Measurements from ENCODE around the gene CCNG2.

CCNG2 gene

DNA sequence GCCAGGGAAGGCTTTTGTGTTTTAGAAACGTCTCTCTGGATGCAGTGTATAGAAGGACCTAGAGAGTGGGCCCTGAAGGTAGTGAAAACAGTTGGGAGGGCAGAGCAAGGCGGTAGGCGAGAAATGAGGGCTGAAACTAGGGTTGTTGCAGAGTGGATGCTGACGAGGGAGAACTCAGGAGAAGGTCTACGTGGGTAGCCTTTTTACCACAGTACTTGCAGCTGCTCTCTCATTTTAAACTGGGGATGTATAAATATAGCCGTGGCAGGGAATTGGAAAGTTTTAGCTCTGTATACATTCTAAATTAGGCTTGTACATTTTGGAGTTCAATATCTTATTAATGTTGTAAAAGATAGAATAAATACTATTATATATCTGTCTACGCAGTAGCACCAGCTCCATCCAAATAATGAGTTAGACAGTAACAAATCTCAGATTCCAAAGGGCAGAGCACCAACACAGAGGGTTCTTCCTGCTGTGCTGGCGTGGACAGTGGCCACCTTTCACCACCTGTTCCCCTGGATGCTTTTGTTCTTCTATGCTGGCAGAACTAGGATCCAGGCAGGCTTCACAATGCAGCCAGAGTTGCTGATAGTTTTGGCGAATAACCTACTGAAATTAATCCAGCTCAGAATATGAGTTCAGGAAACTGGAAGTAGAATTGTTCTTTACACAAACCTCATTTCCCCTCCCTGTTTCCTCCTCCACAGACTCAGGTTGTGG, 31.7 kb downstream of the CCNG2 start:
- TF ChIP-seq, protein P1, sequence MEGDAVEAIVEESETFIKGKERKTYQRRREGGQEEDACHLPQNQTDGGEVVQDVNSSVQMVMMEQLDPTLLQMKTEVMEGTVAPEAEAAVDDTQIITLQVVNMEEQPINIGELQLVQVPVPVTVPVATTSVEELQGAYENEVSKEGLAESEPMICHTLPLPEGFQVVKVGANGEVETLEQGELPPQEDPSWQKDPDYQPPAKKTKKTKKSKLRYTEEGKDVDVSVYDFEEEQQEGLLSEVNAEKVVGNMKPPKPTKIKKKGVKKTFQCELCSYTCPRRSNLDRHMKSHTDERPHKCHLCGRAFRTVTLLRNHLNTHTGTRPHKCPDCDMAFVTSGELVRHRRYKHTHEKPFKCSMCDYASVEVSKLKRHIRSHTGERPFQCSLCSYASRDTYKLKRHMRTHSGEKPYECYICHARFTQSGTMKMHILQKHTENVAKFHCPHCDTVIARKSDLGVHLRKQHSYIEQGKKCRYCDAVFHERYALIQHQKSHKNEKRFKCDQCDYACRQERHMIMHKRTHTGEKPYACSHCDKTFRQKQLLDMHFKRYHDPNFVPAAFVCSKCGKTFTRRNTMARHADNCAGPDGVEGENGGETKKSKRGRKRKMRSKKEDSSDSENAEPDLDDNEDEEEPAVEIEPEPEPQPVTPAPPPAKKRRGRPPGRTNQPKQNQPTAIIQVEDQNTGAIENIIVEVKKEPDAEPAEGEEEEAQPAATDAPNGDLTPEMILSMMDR (IDR thresholded peaks at IDR 0.05; ENCODE audit: low read depth, low read length, missing control alignments) = no peak
- DNase-seq (ENCODE audit: low read depth) = no peak
- in situ Hi-C loops (cut with HindIII; ENCODE audit: low sequenced_read_pairs) = no loop called here
- no peak overlapping the region for H3K4me3 ChIP-seq (ENCODE audit: low read depth, low read length)

DNA sequence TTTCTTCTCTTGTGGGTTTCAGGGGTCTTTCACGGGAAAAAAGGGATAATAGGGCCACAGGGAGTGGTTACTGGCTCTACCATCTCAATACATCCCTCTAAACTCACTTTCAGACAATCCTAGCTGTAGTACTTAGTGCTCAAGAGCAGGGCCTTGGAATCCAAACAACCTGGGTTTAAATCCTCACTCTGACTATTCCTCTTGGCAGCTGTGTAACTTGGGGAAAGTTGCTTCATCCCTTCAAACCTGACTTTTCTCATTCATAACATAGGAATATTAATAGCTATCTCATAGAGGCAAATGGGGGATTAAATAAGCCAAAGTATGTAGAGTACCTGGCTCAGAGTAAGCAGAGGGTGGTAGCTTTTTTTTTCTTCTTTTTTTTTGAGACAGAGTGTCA, 32.4 kb downstream of the CCNG2 start:
- no peak for DNase-seq (ENCODE audit: low read depth)
- TF ChIP-seq, protein P1 (IDR thresholded peaks at IDR 0.05; ENCODE audit: low read depth, low read length, missing control alignments) = no peak
- no peak overlapping the region for H3K4me3 ChIP-seq (ENCODE audit: low read depth, low read length)
- in situ Hi-C loops (cut with HindIII; ENCODE audit: low sequenced_read_pairs) = no loop called here

DNA sequence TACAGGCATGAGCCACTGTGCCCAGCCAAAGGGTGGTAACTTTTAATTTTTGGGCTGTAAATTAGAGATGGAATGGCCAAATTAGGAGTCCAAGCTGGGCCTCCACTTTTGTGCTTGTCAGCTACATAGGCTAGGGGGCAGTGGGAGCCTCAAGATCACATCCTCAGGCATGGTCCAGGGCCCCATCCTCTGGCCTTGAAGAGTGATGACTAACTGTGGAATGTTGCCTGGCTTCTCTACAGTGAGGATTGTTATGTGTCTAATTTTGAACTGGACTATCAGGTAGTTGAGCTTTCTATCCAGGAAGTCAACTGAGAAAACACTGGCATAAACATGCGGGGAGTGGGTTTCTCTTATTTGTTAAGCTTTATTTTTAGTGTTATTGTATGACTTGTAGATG, 33.0 kb downstream of the CCNG2 start:
- H3K4me3 ChIP-seq (ENCODE audit: low read depth, low read length) = no peak overlapping the region
- TF ChIP-seq, protein P1 (IDR thresholded peaks at IDR 0.05; ENCODE audit: low read depth, low read length, missing control alignments) = no peak
- in situ Hi-C loops (cut with HindIII; ENCODE audit: low sequenced_read_pairs) = no loop called here
- DNase-seq (ENCODE audit: low read depth) = no peak

- in situ Hi-C loops (cut with HindIII; ENCODE audit: low sequenced_read_pairs) = no loop called here
- H3K4me3 ChIP-seq (ENCODE audit: low read depth, low read length) = no peak overlapping the region
- TF ChIP-seq, protein P1 (IDR thresholded peaks at IDR 0.05; ENCODE audit: low read depth, low read length, missing control alignments) = no peak
- no peak for DNase-seq (ENCODE audit: low read depth)
These were observed 36.0 kb downstream of the CCNG2 start for GRCh38 chr4:77193046-77193445.

GRCh38 chr4:77193511-77194102, 36.6 kb downstream of the CCNG2 start:
- in situ Hi-C loops (cut with HindIII; ENCODE audit: low sequenced_read_pairs) = no loop called here
- no peak for DNase-seq (ENCODE audit: low read depth)

DNA sequence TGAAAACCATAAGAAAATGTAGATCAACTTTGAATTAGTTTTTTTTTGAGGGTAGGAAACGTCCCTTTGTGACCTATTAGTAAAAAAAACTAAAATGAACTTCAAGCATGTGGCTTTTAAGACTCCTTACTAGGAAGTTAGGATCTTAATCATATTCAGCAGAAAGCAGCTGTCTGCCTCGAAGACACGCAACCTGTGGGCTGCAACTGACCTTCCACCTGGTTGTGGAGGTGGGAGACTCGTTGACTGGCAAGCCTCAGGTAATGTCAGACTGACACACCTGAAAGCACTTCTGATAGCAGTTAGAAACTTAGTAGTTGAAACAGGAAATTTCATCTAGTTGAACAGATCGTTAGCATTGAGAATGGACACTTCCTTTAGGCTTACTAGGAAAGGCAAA, 37.4 kb downstream of the CCNG2 start:
- in situ Hi-C loops (cut with HindIII; ENCODE audit: low sequenced_read_pairs) = no loop called here
- H3K4me3 ChIP-seq (ENCODE audit: low read depth, low read length) = no peak overlapping the region

More at GRCh38 chr4:77193511-77194102, 36.6 kb downstream of the CCNG2 start:
- H3K4me3 ChIP-seq (ENCODE audit: low read depth, low read length) = no peak overlapping the region
- TF ChIP-seq, protein P1 (IDR thresholded peaks at IDR 0.05; ENCODE audit: low read depth, low read length, missing control alignments) = no peak

More for the DNA sequence above, 37.4 kb downstream of the CCNG2 start:
- DNase-seq (ENCODE audit: low read depth) = no peak
- TF ChIP-seq, protein P1 (IDR thresholded peaks at IDR 0.05; ENCODE audit: low read depth, low read length, missing control alignments) = no peak

Data from astrocyte of the cerebellum (primary cell).